ENCODE results near the gene MRGPRX4. TPM values are rescaled to one million over a fixed set of nuclear protein-coding genes. Genes with fewer than 3 reads are reported as not detected.
"Not testable (repeated sequence)": the region's sequence is repeated elsewhere in the genome, so short reads cannot be mapped to it uniquely, and the experiment has no call there.

Gene MRGPRX4
- total RNA-seq, 4 donors from 2014 or later = not detected

GRCh38 chr11:18193010-18193409 is 20.4 kb downstream of the MRGPRX4 start:
- no peaks in the 10 kb centered on the region for H3K36me3 ChIP-seq
- WGBS = 29% methylated on average over 4 of the region's 4 CpGs
- H3K4me1 ChIP-seq = no peaks in the 10 kb centered on the region
- H3K4me3 ChIP-seq = no peak overlapping the region
- TF ChIP-seq, protein P1, sequence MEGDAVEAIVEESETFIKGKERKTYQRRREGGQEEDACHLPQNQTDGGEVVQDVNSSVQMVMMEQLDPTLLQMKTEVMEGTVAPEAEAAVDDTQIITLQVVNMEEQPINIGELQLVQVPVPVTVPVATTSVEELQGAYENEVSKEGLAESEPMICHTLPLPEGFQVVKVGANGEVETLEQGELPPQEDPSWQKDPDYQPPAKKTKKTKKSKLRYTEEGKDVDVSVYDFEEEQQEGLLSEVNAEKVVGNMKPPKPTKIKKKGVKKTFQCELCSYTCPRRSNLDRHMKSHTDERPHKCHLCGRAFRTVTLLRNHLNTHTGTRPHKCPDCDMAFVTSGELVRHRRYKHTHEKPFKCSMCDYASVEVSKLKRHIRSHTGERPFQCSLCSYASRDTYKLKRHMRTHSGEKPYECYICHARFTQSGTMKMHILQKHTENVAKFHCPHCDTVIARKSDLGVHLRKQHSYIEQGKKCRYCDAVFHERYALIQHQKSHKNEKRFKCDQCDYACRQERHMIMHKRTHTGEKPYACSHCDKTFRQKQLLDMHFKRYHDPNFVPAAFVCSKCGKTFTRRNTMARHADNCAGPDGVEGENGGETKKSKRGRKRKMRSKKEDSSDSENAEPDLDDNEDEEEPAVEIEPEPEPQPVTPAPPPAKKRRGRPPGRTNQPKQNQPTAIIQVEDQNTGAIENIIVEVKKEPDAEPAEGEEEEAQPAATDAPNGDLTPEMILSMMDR (IDR thresholded peaks at IDR 0.05) = no peak
- TF ChIP-seq POLR2AphosphoS5 (IDR thresholded peaks at IDR 0.05) = no peak
- TF ChIP-seq EP300 (IDR thresholded peaks at IDR 0.05) = no peak
- TF ChIP-seq POLR2A (IDR thresholded peaks at IDR 0.05) = no peak
- no peak overlapping the region for H3K27ac ChIP-seq
- no peak for DNase-seq (ENCODE audit: low spot score in 2 of 2)
- H3K9me3 ChIP-seq = no peaks in the 10 kb centered on the region
- H3K27me3 ChIP-seq = no peaks in the 10 kb centered on the region

- peaks cover 2% of the 10 kb centered on the region for H3K27me3 ChIP-seq
- no peaks in the 10 kb centered on the region for H3K36me3 ChIP-seq
- no peak overlapping the region for H3K27ac ChIP-seq
- no peaks in the 10 kb centered on the region for H3K4me1 ChIP-seq
- no peak for DNase-seq (ENCODE audit: low spot score in 2 of 2)
- H3K4me3 ChIP-seq = no peak overlapping the region
- no peaks in the 10 kb centered on the region for H3K9me3 ChIP-seq
- TF ChIP-seq POLR2A (IDR thresholded peaks at IDR 0.05) (no peak), EP300 (IDR thresholded peaks at IDR 0.05) (no peak), POLR2AphosphoS5 (IDR thresholded peaks at IDR 0.05) (no peak)
- TF ChIP-seq, protein P1 (IDR thresholded peaks at IDR 0.05) = no peak
- 95% methylated on average over 2 of the region's 2 CpGs for WGBS
These were observed 23.9 kb downstream of the MRGPRX4 start for GRCh38 chr11:18196532-18196931.

DNA sequence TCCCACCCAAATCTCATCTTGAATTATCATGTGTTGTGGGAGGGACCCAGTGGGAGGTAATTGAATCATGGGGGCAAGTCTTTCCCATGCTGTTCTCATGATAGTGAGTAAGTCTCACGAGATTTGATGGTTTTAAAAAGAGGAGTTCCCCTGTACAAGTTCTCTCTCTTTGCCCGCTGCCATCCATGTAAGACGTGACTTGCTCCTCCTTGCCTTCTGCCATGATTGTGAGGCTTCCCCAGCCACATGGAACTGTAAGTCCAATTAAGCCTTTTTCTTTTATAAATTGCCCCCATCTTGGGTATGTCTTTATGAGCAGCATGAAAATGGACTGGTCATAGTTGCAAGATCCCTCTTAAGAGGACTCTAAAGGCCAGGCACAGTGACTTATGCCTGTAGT is 25.1 kb downstream of the MRGPRX4 start:
- DNase-seq (ENCODE audit: low spot score in 2 of 2); H3K27me3 ChIP-seq; H3K36me3 ChIP-seq; H3K9me3 ChIP-seq; H3K4me1 ChIP-seq; H3K27ac ChIP-seq; H3K4me3 ChIP-seq: not testable (repeated sequence)
- 71% methylated on average over 3 of the region's 3 CpGs for WGBS

- TF ChIP-seq, protein P1 (IDR thresholded peaks at IDR 0.05) = no peak
- TF ChIP-seq POLR2AphosphoS5 (IDR thresholded peaks at IDR 0.05) (no peak), POLR2A (IDR thresholded peaks at IDR 0.05) (no peak), EP300 (IDR thresholded peaks at IDR 0.05) (no peak)
- no peak for DNase-seq (ENCODE audit: low spot score in 2 of 2)
- no peaks in the 10 kb centered on the region for H3K4me1 ChIP-seq
- 17% methylated on average over 6 of the region's 6 CpGs for WGBS
- H3K27me3 ChIP-seq = peaks cover 15% of the 10 kb centered on the region
- no peaks in the 10 kb centered on the region for H3K9me3 ChIP-seq
- no peaks in the 10 kb centered on the region for H3K36me3 ChIP-seq
- no peak overlapping the region for H3K27ac ChIP-seq
- no peak overlapping the region for H3K4me3 ChIP-seq
These were observed 31.1 kb downstream of the MRGPRX4 start for GRCh38 chr11:18203723-18204122.

- WGBS = 75% methylated on average over 1 of the region's 3 CpGs
- Histone ChIP-seq H3K36me3 (no peaks in the 10 kb centered on the region), H3K4me3 (no peak overlapping the region), H3K9me3 (no peaks in the 10 kb centered on the region), H3K4me1 (no peaks in the 10 kb centered on the region), H3K27ac (no peak overlapping the region), H3K27me3 (peaks cover 20% of the 10 kb centered on the region)
- no peak for DNase-seq (ENCODE audit: low spot score in 2 of 2)
- TF ChIP-seq POLR2A (IDR thresholded peaks at IDR 0.05) = no peak
- no peak for TF ChIP-seq EP300 (IDR thresholded peaks at IDR 0.05)
- TF ChIP-seq, protein P1 (IDR thresholded peaks at IDR 0.05) = no peak
- TF ChIP-seq POLR2AphosphoS5 (IDR thresholded peaks at IDR 0.05) = no peak
These were observed 31.6 kb downstream of the MRGPRX4 start for GRCh38 chr11:18204220-18204619.

DNA sequence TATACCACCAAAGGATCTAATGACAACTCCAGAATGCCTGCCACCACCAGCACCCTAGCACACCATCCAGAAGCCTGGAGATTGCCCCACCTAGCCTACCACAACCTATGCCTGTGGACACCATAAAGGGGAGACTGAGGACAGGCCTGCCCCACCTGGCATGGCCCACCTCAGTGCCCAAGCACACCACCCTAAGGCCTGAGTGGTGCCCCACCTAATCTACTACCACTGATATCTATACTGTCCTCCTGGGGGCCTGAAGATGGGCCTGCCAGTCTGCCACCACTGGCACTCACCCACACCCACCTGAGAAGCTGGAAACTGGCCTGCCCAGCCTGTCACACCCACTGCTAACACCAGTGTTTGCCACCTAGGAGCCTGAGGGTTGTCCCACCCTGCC is 32.1 kb downstream of the MRGPRX4 start:
- Histone ChIP-seq H3K27ac (no peak overlapping the region), H3K4me3 (no peak overlapping the region), H3K27me3 (peaks cover 23% of the 10 kb centered on the region), H3K36me3 (no peaks in the 10 kb centered on the region), H3K4me1 (no peaks in the 10 kb centered on the region), H3K9me3 (no peaks in the 10 kb centered on the region)
- TF ChIP-seq, protein P1 (IDR thresholded peaks at IDR 0.05) = no peak
- TF ChIP-seq POLR2AphosphoS5 (IDR thresholded peaks at IDR 0.05) = no peak
- no peak for DNase-seq (ENCODE audit: low spot score in 2 of 2)
